ENCODE data around the gene VSTM5.

DNA sequence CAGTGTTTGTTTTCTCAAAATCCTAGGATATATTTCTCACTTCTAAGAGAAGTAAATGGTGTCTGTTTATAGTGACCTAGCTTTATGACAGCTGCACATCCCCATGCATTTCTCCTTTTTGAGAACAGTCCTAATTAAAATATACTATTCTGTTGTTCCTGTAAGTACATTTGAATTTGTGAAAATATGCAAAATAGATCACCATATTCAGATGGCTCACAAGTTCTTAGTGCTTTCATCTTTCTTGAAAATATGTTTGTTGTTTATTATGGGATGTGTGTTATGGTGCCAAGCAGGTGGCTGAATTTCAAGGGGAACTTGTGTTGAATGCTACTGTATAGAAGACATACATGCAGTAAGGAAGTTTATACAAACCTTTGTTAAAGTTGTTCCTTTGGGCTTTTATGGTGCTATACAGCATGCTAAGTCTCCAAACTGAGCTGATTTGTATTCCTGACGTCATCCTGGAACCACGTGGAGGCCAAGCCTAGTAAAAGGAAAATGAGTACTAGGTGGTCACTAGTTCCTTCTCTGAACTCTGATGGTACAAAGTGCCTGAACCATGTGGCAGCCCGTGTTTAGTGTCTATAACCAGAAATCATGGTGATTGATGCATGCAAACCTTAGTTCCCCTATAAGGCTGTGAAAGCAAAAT is 7.8 kb upstream of the VSTM5 start:
- TF ChIP-seq, protein P1, sequence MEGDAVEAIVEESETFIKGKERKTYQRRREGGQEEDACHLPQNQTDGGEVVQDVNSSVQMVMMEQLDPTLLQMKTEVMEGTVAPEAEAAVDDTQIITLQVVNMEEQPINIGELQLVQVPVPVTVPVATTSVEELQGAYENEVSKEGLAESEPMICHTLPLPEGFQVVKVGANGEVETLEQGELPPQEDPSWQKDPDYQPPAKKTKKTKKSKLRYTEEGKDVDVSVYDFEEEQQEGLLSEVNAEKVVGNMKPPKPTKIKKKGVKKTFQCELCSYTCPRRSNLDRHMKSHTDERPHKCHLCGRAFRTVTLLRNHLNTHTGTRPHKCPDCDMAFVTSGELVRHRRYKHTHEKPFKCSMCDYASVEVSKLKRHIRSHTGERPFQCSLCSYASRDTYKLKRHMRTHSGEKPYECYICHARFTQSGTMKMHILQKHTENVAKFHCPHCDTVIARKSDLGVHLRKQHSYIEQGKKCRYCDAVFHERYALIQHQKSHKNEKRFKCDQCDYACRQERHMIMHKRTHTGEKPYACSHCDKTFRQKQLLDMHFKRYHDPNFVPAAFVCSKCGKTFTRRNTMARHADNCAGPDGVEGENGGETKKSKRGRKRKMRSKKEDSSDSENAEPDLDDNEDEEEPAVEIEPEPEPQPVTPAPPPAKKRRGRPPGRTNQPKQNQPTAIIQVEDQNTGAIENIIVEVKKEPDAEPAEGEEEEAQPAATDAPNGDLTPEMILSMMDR (IDR thresholded peaks at IDR 0.05): no peak
- TF ChIP-seq POLR2A (IDR thresholded peaks at IDR 0.05) (no peak), POLR2AphosphoS5 (IDR thresholded peaks at IDR 0.05) (no peak)
